Smooth muscle cell (in vitro differentiated cells): ENCODE results near the gene FYN. TPM values are rescaled to one million over a fixed set of nuclear protein-coding genes. Genes with fewer than 3 reads are reported as not detected.

Source experiments
- DNase-seq: peaks from one replicate; lab custom pipeline; 2025; ENCODE audit not compliant: unreplicated experiment; lab: John Stamatoyannopoulos, UW
- H2AFZ ChIP-seq: fragments of 200-600 bp; sonication (generic); 2 replicates; pipeline ENCODE4 v1.6.0; 2016; ENCODE audit warnings: antibody characterized with exemption, low read depth, mild to moderate bottlenecking
- H3F3A ChIP-seq: fragments of 200-600 bp; sonication (generic); 2 replicates; pipeline ENCODE4 v1.6.0; 2017; ENCODE audit warnings: antibody characterized with exemption, low read depth
- H3K27ac ChIP-seq: fragments of 200-600 bp; sonication (generic); 2 replicates; pipeline ENCODE4 v1.5.1; 2016; ENCODE audit warnings: low read depth, mild to moderate bottlenecking
- H3K27me3 ChIP-seq: fragments of 200-600 bp; sonication (generic); 2 replicates; pipeline ENCODE4 v1.6.1; 2016; ENCODE audit warnings: low read depth, mild to moderate bottlenecking
- H3K36me3 ChIP-seq: fragments of 200-600 bp; sonication (generic); 2 replicates; pipeline ENCODE4 v1.5.1; 2016; ENCODE audit warnings: low read depth
- H3K4me1 ChIP-seq: fragments of 200-600 bp; sonication (generic); 2 replicates; pipeline ENCODE4 v1.5.1; 2016; ENCODE audit warnings: low read depth
- H3K4me2 ChIP-seq: fragments of 200-600 bp; sonication (generic); 2 replicates; pipeline ENCODE4 v1.6.0; 2016; ENCODE audit warnings: mild to moderate bottlenecking
- H3K4me3 ChIP-seq: fragments of 200-600 bp; sonication (generic); 2 replicates; pipeline ENCODE4 v1.5.1; 2016; ENCODE audit warnings: mild to moderate bottlenecking
- H3K79me2 ChIP-seq: fragments of 200-600 bp; sonication (generic); 2 replicates; pipeline ENCODE4 v1.6.0; 2016; ENCODE audit warnings: low read depth, mild to moderate bottlenecking
- H3K9ac ChIP-seq: fragments of 200-600 bp; sonication (generic); 2 replicates; pipeline ENCODE4 v1.6.0; 2016; ENCODE audit warnings: low read depth
- H3K9me3 ChIP-seq: fragments of 200-600 bp; sonication (generic); replicated peaks from 2 replicates; pipeline ENCODE4 v1.5.1; 2016; ENCODE audit warnings: low read depth
- H4K20me1 ChIP-seq: fragments of 200-600 bp; sonication (generic); 2 replicates; pipeline ENCODE4 v1.6.0; 2016; ENCODE audit warnings: low read depth
- CTCF ChIP-seq: fragments of 200-600 bp; sonication (generic); IDR thresholded peaks from 2 replicates; pipeline ENCODE4 v1.5.1; 2017; ENCODE audit warnings: borderline replicate concordance, mild to moderate bottlenecking, antibody characterized with exemption; ENCODE audit not compliant: insufficient read depth, poor library complexity, severe bottlenecking
- WGBS: methylation state at CpG from one replicate; pipeline ENCODE4 v1.1.7; 2016; ENCODE audit warnings: low lambda C conversion rate; 5-methylcytosine and 5-hydroxymethylcytosine counted together
- polyA plus RNA-seq: library from polyadenylated mRNA; unstranded; fragments of >200 nt; fragmentation: Nextera tagmentation; extraction: Ambion mirVana; gene quantifications from 2 replicates; pipeline ENCODE4 v1.2.1, GENCODE V29; 2016
- total RNA-seq: library from RNA; depleted of rRNA; stranded (reverse); fragments of >200 nt; gene quantifications from 2 replicates; pipeline ENCODE4 v1.2.3, GENCODE V29; 2014

The FYN gene
- total and polyA plus RNA-seq, 2 experiments from 2014 or later: 110 to 138 TPM

- Histone ChIP-seq H3K27ac (no peak overlapping the region), H3K27me3 (no peaks in the 10 kb centered on the region), H3K9me3 (no peaks in the 10 kb centered on the region), H3F3A (no peaks in the 10 kb centered on the region), H3K9ac (no peak overlapping the region), H3K4me3 (no peak overlapping the region), H2AFZ (no peak overlapping the region), H3K4me1 (peaks cover 18% of the 10 kb centered on the region), H3K79me2 (peaks cover 19% of the 10 kb centered on the region), H3K4me2 (no peak overlapping the region), H3K36me3 (no peaks in the 10 kb centered on the region), H4K20me1 (peaks cover 50% of the 10 kb centered on the region)
- over 99% methylated on average over 4 of the region's 4 CpGs for WGBS
- no peak for DNase-seq
- no peak for TF ChIP-seq CTCF
Observed at GRCh38 chr6:111745186-111745585, 128.1 kb downstream of the FYN start.

GRCh38 chr6:111743862-111744692 is 129.2 kb downstream of the FYN start:
- H3K27ac ChIP-seq: no peak overlapping the region
- H3K9ac ChIP-seq: no peak overlapping the region
- no peak for DNase-seq
- H3K9me3 ChIP-seq: no peaks in the 10 kb centered on the region
- no peak overlapping the region for H2AFZ ChIP-seq
- H3K27me3 ChIP-seq: no peaks in the 10 kb centered on the region
- H3K79me2 ChIP-seq: peaks cover 19% of the 10 kb centered on the region
- H3K36me3 ChIP-seq: no peaks in the 10 kb centered on the region
- no peak for TF ChIP-seq CTCF
- H3K4me1 ChIP-seq: peaks cover 18% of the 10 kb centered on the region
- H3K4me2 ChIP-seq: no peak overlapping the region
- H4K20me1 ChIP-seq: peaks cover 51% of the 10 kb centered on the region
- H3K4me3 ChIP-seq: no peak overlapping the region
- 86% methylated on average over 8 of the region's 8 CpGs for WGBS
- H3F3A ChIP-seq: no peaks in the 10 kb centered on the region

- Histone ChIP-seq H3K9ac (no peak overlapping the region), H3F3A (no peaks in the 10 kb centered on the region), H3K27me3 (no peaks in the 10 kb centered on the region), H3K4me2 (no peak overlapping the region), H3K27ac (no peak overlapping the region), H3K4me3 (no peak overlapping the region), H3K36me3 (no peaks in the 10 kb centered on the region), H4K20me1 (peaks cover 51% of the 10 kb centered on the region), H2AFZ (no peak overlapping the region), H3K9me3 (no peaks in the 10 kb centered on the region), H3K4me1 (peaks cover 18% of the 10 kb centered on the region), H3K79me2 (peaks cover 22% of the 10 kb centered on the region)
- no peak for TF ChIP-seq CTCF
- DNase-seq: no peak
- 97% methylated on average over 5 of the region's 5 CpGs for WGBS
Observed at GRCh38 chr6:111743360-111743759, 129.9 kb downstream of the FYN start.
